Measurements from ENCODE around the gene RHOV.

The RHOV gene

DNA sequence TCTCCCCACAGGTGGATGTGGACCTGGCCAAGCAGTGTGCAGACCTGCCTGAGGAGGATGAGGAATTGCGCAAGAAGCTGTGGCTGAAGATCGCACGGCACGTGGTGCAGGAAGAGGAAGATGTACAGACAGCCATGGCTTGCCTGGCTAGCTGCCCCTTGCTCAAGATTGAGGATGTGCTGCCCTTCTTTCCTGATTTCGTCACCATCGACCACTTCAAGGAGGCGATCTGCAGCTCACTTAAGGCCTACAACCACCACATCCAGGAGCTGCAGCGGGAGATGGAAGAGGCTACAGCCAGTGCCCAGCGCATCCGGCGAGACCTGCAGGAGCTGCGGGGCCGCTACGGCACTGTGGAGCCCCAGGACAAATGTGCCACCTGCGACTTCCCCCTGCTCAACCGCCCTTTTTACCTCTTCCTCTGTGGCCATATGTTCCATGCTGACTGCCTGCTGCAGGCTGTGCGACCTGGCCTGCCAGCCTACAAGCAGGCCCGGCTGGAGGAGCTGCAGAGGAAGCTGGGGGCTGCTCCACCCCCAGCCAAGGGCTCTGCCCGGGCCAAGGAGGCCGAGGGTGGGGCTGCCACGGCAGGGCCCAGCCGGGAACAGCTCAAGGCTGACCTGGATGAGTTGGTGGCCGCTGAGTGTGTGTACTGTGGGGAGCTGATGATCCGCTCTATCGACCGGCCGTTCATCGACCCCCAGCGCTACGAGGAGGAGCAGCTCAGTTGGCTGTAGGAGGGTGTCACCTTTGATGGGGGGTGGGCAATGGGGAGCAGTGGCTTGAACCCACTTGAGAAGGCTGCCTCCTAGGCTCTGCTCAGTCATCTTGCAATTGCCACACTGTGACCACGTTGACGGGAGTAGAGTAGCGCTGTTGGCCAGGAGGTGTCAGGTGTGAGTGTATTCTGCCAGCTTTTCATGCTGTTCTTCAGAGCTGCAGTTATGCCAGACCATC is 28.8 kb upstream of the RHOV start:
- DNase-seq (ENCODE audit: low spot score): no peak

GRCh38 chr15:40901053-40901443 is 27.0 kb upstream of the RHOV start:
- DNase-seq (ENCODE audit: low spot score): no peak

- DNase-seq (ENCODE audit: low spot score): no peak
Measured at GRCh38 chr15:40900256-40901052, 26.4 kb upstream of the RHOV start.

- no peak for DNase-seq (ENCODE audit: low spot score)
Measured at GRCh38 chr15:40899536-40900207, 25.6 kb upstream of the RHOV start.

DNA sequence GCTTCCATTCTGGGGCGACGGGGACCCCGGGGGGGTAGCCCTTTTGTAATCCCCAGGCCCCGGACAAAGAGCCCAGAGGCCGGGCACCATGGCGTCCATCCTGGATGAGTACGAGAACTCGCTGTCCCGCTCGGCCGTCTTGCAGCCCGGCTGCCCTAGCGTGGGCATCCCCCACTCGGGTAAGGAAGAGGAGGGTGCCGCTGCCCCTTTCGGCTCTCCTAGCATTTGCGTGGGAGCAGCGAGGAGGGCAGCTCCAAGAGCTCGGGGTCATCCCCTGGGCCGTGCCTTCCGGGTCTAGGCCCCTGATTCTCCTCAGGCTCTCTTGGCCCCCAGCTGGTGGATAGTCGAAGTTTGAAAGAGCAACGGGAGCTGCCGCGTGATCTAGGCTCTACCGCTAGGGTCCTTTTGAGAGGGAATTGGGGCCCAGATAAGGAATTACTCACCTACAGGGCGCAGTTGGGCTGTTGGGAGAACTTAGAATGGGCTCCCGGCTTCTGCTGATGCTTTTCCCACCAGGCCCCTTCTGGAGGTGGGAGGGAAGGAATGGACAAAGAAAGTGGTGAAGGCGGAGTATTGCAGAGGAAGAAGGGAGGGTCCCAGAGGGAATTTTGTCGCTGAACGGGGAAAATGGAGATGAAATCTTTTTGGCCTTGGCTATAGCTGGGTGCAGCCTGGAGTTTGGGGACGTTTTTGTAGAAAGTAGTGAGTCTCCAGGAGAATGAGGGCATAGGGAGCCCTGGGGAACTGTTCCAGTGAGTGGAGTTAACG is 20.8 kb upstream of the RHOV start:
- peak; percentile 15 for DNase-seq (ENCODE audit: low spot score)

DNA sequence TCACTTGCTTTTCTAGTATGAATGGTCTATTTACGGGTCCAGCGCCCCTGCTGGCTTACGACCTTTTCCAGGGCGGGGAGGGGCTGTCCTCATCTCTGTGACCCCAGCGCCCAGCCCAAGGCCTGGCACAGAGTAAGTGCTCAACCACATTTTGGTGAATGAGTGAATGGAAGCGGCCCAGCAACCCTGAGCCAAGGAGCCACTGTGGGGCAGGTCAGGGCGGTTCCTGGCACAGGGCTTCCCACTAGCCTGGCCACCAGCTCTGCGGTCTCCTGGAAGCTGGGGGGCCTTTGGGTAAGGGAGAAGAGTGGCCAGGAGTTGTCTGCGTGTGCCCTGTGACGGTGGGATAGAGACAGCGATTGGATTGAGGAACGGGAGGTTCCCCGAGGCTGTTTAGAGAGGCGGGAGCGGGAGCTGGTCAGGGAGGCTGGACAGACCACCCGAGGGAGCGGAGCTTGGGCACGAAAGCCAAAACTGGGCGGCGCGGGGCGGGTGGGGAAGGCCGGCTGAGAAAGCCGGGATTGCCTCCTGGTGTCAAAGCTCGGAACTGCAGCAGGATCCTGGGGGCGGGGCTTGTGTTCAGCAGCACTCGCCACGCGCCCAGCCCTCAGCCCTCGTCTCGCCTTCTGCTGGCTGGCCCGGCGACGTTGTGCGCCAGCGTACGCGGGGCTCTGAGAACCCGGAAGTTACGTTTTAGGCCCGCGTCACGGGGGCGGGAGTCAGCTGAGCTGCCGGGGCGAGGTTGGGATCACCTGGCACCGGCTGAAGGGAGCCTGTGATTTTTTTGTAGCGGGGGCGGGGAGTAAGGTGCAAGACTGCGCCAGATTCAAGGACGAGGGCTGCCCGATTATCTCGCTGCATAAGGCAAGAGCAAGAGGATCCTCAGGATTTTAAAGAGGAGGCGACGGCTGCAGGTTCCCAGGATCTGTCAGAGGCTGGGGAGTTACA is 20.0 kb upstream of the RHOV start, which contains the start of gene VPS18:
Gene VPS18 (plus strand): TSS at position 718 of the 948 bp plus-strand sequence. CDS start 319 bp downstream, outside the sequence.
- peak; percentile 76 for DNase-seq (ENCODE audit: low spot score)

DNA sequence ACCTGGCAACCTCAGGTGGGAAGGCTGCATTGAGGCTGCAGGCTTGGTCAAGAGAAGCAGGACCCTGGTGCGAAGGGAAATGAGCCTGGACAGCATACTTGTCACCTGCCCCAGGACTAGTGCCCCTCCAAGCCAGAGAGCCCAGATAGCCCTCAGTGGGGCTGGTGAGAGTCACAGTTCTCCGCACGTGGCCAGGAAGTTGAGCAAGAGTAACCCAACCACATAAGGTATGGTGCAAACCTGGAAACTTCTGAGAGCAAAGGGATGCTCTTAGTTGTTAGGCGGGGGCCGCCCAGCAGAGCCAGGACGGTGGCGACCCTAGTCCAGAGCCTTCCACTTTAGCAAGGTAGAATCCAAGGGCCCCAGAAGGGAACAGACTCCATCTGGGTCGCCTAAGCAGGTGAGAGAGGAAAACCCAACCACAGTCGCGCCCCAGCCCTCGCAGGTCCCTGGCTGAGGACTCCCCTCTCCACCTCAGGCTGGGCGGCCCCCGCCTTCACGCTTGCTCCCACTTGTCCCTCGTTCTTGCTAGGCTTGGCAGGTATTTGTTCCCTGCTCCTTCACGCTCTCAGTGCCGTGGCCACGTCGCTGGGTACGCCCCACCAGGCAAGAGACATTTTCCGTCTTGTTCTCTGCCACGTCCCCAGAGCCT is 19.1 kb upstream of the RHOV start:
- no peak for DNase-seq (ENCODE audit: low spot score)

- no peak for DNase-seq (ENCODE audit: low spot score)
Measured at GRCh38 chr15:40892447-40893012, 18.5 kb upstream of the RHOV start.

- no peak for DNase-seq (ENCODE audit: low spot score)
Measured at GRCh38 chr15:40891810-40892446, 17.9 kb upstream of the RHOV start.

- DNase-seq (ENCODE audit: low spot score): no peak
Measured at GRCh38 chr15:40891138-40891537, 17.1 kb upstream of the RHOV start.

DNA sequence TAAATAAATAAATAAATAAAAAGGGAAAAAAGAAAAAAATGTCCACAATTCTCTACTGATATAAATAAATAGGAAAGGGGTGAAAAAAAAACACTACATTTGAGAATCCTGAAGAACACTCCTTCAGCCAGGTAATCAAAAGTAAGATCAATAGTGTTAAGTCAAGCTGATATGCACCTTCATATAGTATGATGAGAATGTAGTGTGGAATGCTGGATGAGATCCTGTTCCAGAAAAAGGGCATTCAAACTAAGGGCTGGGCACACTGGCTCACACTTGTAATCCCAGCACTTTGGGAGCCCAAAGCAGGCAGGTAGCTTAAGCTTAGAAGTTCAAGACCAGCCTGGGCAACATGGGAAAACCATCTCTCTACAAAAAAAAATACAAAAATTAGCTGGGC is 15.1 kb upstream of the RHOV start:
- no peak for DNase-seq (ENCODE audit: low spot score)

- DNase-seq (ENCODE audit: low spot score): no peak
Measured at GRCh38 chr15:40886586-40886985, 12.6 kb upstream of the RHOV start.

DNA sequence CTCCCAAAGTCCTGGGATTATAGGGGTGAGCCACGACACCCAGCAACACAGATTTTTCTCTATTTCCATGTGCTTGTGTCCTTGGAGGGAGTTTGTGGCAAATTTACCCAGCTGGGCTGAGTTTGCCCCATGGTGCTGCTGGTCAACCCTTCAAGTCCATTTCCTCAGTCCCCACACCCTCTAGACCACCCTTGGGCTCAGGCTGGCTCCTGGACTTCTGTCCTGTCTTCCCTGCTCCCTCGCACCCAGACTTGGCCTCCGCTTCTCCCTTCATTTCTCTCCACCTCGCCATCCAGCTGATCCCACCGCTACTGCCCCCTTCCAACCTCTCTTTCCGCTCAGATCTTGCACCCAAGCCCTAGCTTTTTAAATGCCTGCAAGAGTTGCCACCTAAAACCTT is 7.3 kb upstream of the RHOV start:
- no peak for DNase-seq (ENCODE audit: low spot score)

DNA sequence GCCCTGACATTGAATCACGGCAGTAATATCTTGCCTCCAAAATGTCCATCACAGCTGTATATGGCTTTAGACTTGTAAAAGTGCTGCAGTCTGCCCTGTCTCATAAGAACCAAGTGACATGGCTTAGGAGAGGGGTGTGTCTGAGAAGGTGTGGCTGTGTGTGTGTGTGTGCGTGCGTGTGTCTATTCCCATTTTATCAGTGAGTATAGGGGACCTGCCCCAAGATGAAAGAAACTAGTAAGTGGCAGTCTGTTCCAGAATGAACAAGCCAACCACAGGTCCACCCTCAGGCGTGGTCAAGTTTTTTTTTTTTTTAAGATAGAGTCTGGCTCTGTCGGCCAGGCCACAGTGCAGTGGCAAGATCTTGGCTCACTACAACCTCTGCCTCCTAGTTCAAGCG is 5.6 kb upstream of the RHOV start:
- DNase-seq (ENCODE audit: low spot score): no peak

DNA sequence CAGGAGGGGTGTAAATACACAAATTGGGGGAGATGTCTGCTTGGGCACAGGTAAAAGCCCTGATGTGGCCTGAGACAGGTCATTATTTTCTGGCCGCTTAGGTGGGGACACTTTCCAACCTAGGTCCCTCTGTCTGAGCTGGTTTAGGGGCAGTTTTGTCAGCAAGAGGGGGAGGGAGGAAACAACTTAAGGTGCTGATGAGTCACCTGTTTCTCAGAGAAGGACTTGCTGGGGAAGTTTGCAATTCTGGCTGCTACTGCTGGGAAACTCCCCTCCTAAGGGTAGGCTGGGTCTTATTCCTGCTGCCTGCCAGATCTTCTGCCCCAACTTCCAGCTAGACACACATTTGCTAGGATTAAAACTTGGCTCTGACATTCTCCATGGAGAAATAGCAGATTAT is 4.8 kb upstream of the RHOV start:
- no peak for DNase-seq (ENCODE audit: low spot score)

GRCh38 chr15:40877694-40878093 is 3.7 kb upstream of the RHOV start:
- no peak for DNase-seq (ENCODE audit: low spot score)

- no peak for DNase-seq (ENCODE audit: low spot score)
Measured at GRCh38 chr15:40875991-40876730, 2.1 kb upstream of the RHOV start.
